K562 (cell line): Measurements from ENCODE around the gene TKTL1. TPM values are rescaled to one million over a fixed set of nuclear protein-coding genes. Genes with fewer than 3 reads are reported as not detected.
A peak's percentile ranks its signal among the peaks of the same experiment; 100 is the strongest.

ENCODE experiments used
- DPF2 ChIP-seq: fragments of 450-650 bp; IDR thresholded peaks from 2 replicates; pipeline ENCODE4 v1.6.1; 2016
- SMAD2 ChIP-seq: fragments of 150-350 bp; IDR thresholded peaks from 2 replicates; pipeline ENCODE4 v1.6.1; 2014; ENCODE audit warnings: low read depth, mild to moderate bottlenecking, low read length
- SUPT5H ChIP-seq: fragments of 450-650 bp; IDR thresholded peaks from 2 replicates; pipeline ENCODE4 v1.6.1; 2016
- ZNF263 ChIP-seq: sonication (generic); formaldehyde crosslinking; IDR thresholded peaks from 2 replicates; pipeline ENCODE4 v1.8.0; 2022; ENCODE audit warnings: mild to moderate bottlenecking, missing genetic modification reagents, borderline replicate concordance
- polyA plus RNA-seq, 8 experiments: library from polyadenylated mRNA; depleted of rRNA in 4 of 8; stranded (reverse) in 5 of 8; unstranded in 3 of 8; fragments of >200 nt; fragmentation: Nextera tagmentation in 2 of 8; fragmentation: Illumina TruSeq in 1 of 8; extraction: Ambion mirVana in 2 of 8; extraction: Trizol in 1 of 8; gene quantifications; 2 replicates each; pipeline versions ENCODE4 v1.2.1 to v1.2.3, GENCODE V29; 2011 to 2014; ENCODE audit warnings: inconsistent platforms in 1 of 8, missing spikeins in 1 of 8
- total RNA-seq, 7 experiments: library from RNA; depleted of rRNA in 6 of 7; stranded (reverse); fragments of >200 nt in 6 of 7; fragmentation: Illumina TruSeq in 2 of 7; extraction: Trizol in 2 of 7; gene quantifications; 2 replicates each; pipeline versions ENCODE4 v1.2.1 to v1.2.3, GENCODE V29; 2011 to 2021; ENCODE audit warnings: low replicate concordance in 1 of 7
- TF ChIP-seq, protein P1 (sequence below): fragments of 450-650 bp; IDR thresholded peaks from 2 replicates; pipeline ENCODE4 v1.6.1; 2016; ENCODE audit warnings: mild to moderate bottlenecking, moderate library complexity
- TF ChIP-seq, protein P2 (sequence below), 2 experiments: IDR thresholded peaks; 2 replicates each; pipeline ENCODE4 v1.6.1; 2012; ENCODE audit warnings: improper control_type of control experiment in 2 of 2, low read depth in 2 of 2, low read length in 2 of 2, borderline replicate concordance in 1 of 2
- TF ChIP-seq, protein P3 (sequence below): IDR thresholded peaks from 3 replicates; pipeline ENCODE4 v1.6.1; 2011; ENCODE audit warnings: borderline replicate concordance, mild to moderate bottlenecking, moderate library complexity; ENCODE audit not compliant: insufficient read length; ENCODE audit errors: extremely low read depth
- TF ChIP-seq, protein P4 (sequence below): fragments of 250-450 bp; sonication (Bioruptor Pico); IDR thresholded peaks from 2 replicates; pipeline ENCODE4 v1.4.0; 2020

Gene TKTL1
- total and polyA plus RNA-seq, 9 of the 15 experiments (the other 6 are each of a cell fraction or from before 2014, with no cell fraction given) = 0.18 to 0.71 (median 0.38) TPM

DNA sequence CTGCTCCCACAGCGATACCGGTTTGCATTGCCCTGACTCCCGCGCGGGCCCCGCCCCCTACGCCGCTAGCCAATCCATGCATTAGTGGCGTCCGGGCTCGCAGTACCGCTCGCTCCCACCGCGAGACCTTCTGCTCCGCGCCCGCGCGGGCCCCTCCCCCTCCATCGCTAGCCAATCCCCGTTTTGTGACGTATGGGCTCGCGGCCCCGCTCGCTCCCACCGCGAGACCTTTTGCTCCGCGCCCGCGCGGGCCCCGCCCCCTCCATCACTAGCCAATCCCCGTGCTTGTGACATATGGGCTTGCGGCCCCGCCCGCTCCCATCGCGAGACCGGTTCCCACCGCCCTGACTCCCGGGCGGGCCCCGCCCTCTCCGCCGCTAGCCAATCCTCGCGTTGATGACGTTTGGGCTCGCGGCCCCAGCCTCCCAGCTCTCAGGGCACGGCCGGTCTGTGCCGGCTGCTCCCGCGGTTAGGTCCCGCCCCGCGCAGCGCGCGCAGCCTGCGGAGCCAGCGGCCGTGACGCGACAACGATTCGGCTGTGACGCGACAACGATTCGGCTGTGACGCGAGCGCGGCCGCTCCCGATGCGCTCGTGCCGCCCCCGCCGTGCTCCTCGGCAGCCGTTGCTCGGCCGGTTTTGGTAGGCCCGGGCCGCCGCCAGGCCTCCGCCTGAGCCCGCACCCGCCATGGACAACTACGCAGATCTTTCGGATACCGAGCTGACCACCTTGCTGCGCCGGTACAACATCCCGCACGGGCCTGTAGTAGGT, 83.4 kb downstream of the TKTL1 start, which contains the start of gene EMD (continued):
- TF ChIP-seq, protein P1, sequence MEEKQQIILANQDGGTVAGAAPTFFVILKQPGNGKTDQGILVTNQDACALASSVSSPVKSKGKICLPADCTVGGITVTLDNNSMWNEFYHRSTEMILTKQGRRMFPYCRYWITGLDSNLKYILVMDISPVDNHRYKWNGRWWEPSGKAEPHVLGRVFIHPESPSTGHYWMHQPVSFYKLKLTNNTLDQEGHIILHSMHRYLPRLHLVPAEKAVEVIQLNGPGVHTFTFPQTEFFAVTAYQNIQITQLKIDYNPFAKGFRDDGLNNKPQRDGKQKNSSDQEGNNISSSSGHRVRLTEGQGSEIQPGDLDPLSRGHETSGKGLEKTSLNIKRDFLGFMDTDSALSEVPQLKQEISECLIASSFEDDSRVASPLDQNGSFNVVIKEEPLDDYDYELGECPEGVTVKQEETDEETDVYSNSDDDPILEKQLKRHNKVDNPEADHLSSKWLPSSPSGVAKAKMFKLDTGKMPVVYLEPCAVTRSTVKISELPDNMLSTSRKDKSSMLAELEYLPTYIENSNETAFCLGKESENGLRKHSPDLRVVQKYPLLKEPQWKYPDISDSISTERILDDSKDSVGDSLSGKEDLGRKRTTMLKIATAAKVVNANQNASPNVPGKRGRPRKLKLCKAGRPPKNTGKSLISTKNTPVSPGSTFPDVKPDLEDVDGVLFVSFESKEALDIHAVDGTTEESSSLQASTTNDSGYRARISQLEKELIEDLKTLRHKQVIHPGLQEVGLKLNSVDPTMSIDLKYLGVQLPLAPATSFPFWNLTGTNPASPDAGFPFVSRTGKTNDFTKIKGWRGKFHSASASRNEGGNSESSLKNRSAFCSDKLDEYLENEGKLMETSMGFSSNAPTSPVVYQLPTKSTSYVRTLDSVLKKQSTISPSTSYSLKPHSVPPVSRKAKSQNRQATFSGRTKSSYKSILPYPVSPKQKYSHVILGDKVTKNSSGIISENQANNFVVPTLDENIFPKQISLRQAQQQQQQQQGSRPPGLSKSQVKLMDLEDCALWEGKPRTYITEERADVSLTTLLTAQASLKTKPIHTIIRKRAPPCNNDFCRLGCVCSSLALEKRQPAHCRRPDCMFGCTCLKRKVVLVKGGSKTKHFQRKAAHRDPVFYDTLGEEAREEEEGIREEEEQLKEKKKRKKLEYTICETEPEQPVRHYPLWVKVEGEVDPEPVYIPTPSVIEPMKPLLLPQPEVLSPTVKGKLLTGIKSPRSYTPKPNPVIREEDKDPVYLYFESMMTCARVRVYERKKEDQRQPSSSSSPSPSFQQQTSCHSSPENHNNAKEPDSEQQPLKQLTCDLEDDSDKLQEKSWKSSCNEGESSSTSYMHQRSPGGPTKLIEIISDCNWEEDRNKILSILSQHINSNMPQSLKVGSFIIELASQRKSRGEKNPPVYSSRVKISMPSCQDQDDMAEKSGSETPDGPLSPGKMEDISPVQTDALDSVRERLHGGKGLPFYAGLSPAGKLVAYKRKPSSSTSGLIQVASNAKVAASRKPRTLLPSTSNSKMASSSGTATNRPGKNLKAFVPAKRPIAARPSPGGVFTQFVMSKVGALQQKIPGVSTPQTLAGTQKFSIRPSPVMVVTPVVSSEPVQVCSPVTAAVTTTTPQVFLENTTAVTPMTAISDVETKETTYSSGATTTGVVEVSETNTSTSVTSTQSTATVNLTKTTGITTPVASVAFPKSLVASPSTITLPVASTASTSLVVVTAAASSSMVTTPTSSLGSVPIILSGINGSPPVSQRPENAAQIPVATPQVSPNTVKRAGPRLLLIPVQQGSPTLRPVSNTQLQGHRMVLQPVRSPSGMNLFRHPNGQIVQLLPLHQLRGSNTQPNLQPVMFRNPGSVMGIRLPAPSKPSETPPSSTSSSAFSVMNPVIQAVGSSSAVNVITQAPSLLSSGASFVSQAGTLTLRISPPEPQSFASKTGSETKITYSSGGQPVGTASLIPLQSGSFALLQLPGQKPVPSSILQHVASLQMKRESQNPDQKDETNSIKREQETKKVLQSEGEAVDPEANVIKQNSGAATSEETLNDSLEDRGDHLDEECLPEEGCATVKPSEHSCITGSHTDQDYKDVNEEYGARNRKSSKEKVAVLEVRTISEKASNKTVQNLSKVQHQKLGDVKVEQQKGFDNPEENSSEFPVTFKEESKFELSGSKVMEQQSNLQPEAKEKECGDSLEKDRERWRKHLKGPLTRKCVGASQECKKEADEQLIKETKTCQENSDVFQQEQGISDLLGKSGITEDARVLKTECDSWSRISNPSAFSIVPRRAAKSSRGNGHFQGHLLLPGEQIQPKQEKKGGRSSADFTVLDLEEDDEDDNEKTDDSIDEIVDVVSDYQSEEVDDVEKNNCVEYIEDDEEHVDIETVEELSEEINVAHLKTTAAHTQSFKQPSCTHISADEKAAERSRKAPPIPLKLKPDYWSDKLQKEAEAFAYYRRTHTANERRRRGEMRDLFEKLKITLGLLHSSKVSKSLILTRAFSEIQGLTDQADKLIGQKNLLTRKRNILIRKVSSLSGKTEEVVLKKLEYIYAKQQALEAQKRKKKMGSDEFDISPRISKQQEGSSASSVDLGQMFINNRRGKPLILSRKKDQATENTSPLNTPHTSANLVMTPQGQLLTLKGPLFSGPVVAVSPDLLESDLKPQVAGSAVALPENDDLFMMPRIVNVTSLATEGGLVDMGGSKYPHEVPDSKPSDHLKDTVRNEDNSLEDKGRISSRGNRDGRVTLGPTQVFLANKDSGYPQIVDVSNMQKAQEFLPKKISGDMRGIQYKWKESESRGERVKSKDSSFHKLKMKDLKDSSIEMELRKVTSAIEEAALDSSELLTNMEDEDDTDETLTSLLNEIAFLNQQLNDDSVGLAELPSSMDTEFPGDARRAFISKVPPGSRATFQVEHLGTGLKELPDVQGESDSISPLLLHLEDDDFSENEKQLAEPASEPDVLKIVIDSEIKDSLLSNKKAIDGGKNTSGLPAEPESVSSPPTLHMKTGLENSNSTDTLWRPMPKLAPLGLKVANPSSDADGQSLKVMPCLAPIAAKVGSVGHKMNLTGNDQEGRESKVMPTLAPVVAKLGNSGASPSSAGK = peak; percentile 69
- TF ChIP-seq DPF2 (peak; percentile 29; the same call in 1 of the 2 replicates), SMAD2 (no peak), SUPT5H (peak; percentile 69), ZNF263 (CRISPR knock-in tag) (peak; percentile 56; the same call in 1 of the 2 replicates)
- TF ChIP-seq, protein P2, sequence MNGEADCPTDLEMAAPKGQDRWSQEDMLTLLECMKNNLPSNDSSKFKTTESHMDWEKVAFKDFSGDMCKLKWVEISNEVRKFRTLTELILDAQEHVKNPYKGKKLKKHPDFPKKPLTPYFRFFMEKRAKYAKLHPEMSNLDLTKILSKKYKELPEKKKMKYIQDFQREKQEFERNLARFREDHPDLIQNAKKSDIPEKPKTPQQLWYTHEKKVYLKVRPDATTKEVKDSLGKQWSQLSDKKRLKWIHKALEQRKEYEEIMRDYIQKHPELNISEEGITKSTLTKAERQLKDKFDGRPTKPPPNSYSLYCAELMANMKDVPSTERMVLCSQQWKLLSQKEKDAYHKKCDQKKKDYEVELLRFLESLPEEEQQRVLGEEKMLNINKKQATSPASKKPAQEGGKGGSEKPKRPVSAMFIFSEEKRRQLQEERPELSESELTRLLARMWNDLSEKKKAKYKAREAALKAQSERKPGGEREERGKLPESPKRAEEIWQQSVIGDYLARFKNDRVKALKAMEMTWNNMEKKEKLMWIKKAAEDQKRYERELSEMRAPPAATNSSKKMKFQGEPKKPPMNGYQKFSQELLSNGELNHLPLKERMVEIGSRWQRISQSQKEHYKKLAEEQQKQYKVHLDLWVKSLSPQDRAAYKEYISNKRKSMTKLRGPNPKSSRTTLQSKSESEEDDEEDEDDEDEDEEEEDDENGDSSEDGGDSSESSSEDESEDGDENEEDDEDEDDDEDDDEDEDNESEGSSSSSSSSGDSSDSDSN (IDR thresholded peaks at IDR 0.05; ENCODE audit: borderline replicate concordance in 1 of 2, low read depth in 2 of 2, low read length in 2 of 2) = 0 out of 4 replicates have a peak, but pooled peaks of 1 of the 2 experiments have one; percentile 42
- TF ChIP-seq, protein P3, sequence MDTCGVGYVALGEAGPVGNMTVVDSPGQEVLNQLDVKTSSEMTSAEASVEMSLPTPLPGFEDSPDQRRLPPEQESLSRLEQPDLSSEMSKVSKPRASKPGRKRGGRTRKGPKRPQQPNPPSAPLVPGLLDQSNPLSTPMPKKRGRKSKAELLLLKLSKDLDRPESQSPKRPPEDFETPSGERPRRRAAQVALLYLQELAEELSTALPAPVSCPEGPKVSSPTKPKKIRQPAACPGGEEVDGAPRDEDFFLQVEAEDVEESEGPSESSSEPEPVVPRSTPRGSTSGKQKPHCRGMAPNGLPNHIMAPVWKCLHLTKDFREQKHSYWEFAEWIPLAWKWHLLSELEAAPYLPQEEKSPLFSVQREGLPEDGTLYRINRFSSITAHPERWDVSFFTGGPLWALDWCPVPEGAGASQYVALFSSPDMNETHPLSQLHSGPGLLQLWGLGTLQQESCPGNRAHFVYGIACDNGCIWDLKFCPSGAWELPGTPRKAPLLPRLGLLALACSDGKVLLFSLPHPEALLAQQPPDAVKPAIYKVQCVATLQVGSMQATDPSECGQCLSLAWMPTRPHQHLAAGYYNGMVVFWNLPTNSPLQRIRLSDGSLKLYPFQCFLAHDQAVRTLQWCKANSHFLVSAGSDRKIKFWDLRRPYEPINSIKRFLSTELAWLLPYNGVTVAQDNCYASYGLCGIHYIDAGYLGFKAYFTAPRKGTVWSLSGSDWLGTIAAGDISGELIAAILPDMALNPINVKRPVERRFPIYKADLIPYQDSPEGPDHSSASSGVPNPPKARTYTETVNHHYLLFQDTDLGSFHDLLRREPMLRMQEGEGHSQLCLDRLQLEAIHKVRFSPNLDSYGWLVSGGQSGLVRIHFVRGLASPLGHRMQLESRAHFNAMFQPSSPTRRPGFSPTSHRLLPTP = no peak
- TF ChIP-seq, protein P4, sequence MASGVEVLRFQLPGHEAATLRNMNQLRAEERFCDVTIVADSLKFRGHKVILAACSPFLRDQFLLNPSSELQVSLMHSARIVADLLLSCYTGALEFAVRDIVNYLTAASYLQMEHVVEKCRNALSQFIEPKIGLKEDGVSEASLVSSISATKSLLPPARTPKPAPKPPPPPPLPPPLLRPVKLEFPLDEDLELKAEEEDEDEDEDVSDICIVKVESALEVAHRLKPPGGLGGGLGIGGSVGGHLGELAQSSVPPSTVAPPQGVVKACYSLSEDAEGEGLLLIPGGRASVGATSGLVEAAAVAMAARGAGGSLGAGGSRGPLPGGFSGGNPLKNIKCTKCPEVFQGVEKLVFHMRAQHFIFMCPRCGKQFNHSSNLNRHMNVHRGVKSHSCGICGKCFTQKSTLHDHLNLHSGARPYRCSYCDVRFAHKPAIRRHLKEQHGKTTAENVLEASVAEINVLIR (CRISPR knock-in tag) = peak; percentile 86
